GM19240 (cell line): Measurements from ENCODE around the gene RIPOR3.
"Not testable (repeated sequence)": the region's sequence is repeated elsewhere in the genome, so short reads cannot be mapped to it uniquely, and the experiment has no call there.

Experiments
- DNase-seq: peaks from one replicate; pipeline ENCODE4 v3.0.0; 2011; ENCODE audit warnings: low spot score; ENCODE audit not compliant: insufficient read length

Gene RIPOR3

DNA sequence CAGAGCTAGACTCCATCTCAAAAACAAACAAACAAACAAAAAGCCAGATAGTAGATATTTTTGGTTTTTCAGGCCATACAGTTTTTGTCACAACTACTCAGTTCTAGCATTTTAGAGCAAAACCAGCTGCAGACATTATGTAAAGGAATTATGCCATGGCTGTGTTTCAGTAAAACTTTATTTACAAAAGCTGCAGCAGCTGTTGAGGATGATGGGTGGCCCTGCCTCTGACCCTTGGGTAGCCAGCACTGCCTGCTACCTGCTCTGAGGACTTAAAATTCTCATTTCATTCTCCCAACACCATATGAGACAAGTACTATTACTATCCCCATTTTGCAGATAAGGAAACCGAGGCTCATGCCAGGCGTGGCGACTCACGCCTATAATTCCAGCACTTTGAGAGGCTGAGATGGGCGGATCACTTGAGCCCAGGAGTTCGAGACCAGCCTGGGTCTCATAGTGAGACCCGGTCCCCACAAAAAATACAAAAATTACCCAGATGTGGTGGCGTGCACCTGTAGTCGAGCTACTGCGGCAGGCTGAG, 56.3 kb downstream of the RIPOR3 start:
- DNase-seq: no peak

- DNase-seq: no peak
These were observed 57.2 kb downstream of the RIPOR3 start for GRCh38 chr20:50634191-50634590.

DNA sequence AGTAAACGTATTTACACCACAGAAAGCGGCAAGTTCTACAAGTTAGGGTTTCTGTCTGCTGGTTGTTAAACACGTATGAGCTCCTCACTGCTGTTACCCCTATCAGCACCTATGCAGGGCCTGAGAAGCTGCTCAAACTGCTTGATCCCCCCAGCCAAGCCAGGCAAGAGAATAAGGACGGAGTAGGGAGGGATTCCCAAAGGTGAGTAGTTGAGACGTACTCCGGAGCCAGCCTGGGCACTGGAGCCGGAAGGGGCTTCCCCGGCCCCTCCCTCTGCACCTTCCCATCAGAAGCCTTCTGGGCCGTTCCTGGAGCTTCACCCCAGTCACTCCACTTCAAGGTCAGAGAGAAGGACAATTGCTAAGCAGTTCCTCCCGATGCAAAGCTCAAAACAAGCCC, 58.0 kb downstream of the RIPOR3 start:
- DNase-seq: no peak

DNA sequence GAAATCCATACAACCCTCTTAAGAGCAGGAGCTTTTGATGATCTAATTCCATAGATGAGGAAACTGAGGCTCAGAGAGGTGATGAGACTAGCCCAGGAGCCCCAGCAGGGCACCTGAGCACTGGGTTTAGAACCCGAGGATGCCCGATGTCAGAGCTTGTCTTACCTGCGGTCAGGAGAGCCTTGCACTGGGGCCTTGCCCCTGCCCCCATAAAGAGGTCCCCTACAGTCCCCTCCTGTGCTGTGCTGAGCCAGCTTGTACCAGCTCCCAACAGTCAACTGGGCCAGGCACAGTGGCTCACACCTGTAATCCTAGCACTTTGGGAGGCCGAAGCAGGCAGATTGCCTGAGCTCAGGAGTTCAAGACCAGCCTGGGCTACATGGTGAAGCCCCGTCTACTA, 58.6 kb downstream of the RIPOR3 start:
- no peak for DNase-seq

- DNase-seq: no peak
These were observed 59.1 kb downstream of the RIPOR3 start for GRCh38 chr20:50632236-50632635.

- no peak for DNase-seq
These were observed 60.6 kb downstream of the RIPOR3 start for GRCh38 chr20:50630578-50631263.

DNA sequence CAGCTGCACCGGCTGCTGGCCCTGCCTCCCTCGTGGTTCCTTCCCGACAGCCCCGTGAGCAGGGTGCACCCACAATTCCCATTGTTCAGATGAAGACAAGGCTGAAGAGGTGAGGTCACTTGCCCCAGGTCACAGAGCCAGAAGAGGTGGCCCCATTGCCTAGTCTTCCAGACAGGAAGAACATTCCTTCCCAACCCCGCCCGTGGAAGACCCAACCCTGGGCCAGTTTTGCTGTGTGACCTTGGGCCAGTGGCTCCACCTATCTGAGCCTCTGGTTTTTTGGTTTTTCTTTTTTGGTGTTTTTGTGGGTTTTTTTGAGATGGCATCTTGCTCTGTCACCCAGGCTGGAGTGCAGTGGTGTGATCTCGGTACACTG, 61.7 kb downstream of the RIPOR3 start:
- no peak for DNase-seq

GRCh38 chr20:50628853-50629669, 62.3 kb downstream of the RIPOR3 start:
- no peak for DNase-seq

- no peak for DNase-seq
These were observed 63.0 kb downstream of the RIPOR3 start for GRCh38 chr20:50628332-50628731.

DNA sequence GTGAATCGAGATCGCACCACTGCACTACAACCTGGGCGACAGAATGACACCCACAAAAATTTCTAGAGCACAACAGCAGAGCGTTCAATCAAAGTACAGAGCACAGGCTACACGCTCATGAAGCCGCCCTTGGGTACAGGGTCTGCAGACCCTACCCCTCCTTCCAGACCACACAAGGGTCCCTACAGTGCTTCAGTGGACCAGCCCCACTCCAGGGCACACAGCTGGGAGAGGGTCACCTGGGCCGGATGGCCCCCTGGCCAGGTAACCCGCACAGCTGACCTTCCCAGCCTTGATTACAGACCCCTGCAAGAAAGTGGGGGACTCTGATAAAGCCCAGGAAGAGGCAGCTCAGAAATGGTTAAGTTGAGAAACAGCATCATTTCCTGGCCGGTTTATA, 63.6 kb downstream of the RIPOR3 start:
- DNase-seq: no peak

DNA sequence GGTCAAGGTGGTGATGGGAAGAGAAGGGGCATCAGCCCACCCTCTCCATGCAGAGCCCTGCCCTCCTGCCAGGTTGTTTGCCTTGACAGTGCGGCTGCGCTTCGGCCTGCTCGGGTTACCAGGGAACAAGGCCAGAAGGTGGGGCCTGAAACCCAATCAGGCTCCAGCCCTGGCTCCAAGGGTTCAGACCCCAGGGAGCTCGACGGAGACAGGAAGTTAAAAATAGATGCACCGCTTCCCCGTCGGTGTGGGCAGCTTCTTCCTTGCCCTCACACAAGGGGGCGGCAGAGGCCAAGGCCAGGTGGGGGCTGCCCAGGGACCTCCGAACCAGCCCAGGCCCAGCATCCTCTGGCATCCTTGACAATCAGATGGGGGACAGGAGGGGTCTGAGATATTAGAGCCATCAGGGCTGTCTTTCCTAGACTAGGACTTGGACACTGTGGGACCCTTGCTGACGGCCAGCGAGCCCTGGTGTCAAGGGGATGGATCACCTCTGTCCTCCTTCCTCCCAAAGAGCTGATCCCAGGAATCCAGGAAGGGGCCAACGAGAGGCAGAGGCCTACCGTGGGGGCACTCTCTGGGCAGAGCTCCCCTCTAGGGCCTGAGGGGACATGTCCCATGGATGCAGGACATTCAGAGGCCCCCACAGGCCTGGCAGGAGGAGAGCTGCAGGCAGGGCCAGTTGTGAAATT, 65.2 kb downstream of the RIPOR3 start:
- no peak for DNase-seq

DNA sequence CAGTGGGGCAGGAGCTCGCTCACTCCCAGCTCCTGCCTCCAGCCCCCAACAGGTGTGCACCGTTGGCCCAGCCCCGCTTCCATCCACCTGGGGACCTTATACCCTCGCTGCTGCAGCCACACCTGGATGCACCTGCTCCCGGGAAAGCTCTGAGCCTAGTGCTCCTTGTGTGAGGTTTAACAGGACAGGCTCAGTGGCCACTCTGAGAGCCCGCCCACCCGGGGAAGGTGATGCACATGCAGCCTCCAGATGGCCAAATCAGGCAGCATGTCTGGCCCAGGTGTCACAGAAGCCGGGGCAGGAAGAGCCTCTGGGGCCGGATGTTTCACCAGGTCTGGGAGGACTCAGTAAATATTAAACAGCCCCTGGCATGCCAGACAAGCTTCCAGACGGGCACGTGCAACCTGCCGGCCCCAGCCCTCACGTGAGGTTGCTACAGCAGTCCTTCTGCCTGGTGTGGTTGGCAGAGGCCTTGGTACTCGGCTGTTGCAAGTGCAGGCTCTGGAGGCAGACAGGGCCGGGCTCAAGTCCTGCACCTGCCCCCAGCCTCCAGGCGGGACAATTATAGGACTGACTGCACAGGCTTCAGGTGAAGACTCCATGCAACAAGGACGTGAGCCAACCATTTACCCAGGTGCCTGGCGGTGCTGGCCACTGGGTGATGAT, 66.9 kb downstream of the RIPOR3 start:
- no peak for DNase-seq

GRCh38 chr20:50621068-50621665, 70.2 kb downstream of the RIPOR3 start:
- no peak for DNase-seq

DNA sequence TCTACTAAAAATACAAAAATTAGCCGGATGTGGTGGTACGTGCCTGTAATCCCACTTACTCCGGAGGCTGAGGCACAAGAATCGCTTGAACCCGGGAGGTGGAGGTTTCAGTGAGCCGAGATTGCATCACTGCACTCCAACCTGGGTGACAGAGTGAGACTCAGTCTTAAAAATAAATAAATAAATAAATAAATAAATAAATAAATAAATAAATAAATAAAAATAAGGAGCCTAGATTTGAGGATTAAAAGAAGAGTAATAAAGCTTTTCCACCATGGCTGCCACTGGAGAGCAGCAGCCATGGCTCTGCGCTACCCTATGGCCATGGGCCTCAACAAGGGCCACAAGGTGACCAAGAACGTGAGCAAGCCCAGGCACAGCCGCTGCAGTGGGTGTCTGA, 70.9 kb downstream of the RIPOR3 start:
- not testable (repeated sequence) for DNase-seq

DNA sequence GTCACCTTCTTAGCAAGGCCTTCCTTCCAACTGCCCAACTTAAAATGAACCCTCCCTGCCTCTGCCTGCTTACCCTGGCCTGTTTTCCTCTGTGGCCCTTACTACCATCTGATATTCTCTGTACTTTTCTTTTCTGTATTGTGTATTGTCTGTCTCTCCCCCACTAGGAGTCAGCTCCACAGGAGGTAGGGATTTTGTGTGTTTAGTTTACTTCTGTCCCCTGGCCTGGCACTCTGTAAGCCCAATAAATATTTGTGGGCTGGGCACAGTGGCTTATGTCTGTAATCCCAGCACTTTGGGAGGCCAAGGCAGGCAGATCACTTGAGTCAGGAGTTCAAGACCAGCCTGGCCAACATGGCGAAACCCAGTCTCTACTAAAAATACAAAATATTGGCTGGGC, 72.8 kb downstream of the RIPOR3 start:
- DNase-seq: no peak

DNA sequence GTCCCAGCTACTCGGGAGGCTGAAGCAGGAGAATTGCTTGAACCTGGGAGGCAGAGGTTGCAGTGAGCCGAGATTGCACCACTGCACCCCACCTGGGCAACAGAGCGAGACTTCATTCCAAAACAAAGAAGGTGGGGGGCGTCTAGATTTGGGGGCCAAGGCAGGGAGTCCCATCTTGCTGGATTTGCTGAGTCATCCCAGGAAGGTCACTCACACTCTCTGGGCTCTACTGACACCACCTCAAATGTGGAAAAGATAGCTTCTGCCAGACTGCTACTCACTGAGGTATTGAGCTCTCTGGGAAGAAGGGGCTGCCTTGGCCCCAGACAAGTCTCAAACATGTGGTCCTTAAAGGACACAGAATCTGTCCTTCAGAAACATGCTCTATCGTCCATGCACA, 74.3 kb downstream of the RIPOR3 start:
- no peak for DNase-seq

- no peak for DNase-seq
These were observed 75.9 kb downstream of the RIPOR3 start for GRCh38 chr20:50615407-50615806.

- DNase-seq: no peak
These were observed 77.7 kb downstream of the RIPOR3 start for GRCh38 chr20:50613438-50614169.

DNA sequence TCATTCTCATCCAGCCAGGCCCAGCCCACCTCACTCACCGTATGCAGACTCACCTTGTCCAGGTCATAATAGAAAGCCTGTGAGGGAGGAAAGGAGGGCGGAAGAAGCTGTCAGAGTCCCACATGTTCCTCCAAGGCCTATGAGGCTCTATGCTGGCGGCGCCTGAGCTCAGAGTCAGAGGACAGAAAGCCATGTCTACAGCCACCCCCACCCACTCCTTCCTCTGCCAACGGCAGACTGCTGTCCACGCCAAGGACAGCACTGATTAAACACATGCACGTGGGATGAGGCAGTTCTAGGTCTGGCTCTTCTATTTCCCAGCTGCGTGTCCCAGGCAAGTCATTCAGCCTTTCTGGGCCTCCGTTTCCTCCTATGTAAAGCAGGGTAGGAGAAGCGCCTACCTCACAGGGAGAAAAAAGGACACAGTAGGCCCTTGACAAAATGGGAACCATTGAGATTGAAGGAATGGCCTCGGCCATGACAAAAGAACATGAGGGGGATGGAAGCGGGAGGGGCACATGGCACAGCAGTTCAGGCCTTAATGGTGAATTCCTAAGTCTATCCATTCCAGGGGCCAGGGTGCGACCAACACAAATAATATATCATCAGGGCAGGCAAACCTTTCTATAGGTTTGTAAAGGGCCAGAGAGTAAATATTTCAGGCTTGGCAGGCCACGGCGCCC, 80.1 kb downstream of the RIPOR3 start:
- no peak for DNase-seq

- DNase-seq: no peak
These were observed 81.1 kb downstream of the RIPOR3 start for GRCh38 chr20:50610212-50610718.
